ENCODE results near the gene CDT1.

CDT1 gene

DNA sequence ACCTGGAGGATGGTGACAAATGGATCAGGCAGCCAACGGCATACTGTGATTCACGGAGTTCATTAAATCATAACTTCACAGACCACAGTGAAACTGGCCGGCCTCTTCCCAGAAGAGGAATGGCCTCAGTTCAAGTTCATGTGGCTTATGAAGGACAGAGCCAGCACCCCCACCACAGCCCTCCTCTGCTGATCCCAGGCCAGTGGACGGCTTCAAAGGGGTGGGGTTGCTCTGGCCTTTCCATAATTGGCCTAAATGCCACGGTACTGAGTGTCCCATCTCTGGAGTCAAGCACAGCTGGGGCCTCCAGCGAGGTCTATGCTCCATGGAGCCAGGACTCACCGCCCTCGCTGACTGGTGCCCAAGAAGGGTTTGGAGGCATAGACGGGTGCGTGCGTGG lies 31.8 kb downstream of the CDT1 start:
- DNase-seq, result no peak

DNA sequence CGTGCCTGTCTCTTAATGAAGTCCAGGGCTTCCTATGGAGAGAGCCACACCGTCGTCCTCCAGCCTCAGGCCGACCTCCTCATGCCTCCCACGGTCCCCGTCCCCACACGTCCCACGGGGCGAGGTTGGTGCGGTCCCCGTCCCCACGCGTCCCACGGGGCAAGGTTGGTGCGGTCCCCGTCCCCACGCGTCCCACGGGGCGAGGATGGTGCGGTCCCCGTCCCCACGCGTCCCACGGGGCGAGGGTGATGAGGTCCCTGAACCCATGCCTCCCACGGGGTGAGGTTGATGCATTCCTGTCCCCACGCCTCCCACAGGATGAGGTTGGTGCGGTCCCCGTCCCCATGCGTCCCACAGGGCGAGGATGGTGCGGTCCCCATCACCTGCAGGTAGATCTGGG lies 32.2 kb downstream of the CDT1 start:
- no peak for DNase-seq

DNA sequence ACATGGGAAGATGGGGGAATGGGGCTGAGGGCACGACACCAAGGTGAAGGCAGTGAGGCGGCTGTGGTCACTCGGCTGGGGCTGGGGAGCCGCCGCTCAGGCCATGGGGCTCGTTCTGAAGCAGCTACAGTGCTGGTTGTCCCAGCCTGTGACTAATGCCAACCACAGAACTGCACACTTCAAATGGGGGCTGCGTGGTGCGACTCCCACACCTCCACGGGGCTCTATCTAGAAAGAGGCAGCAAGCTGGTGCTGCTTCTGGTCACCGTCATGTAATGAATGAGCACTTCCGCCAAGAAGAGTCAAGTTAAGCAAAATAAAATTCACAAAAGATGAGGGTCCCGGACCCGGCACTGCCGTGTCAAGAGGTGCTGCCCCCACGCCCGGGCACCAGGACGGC lies 33.2 kb downstream of the CDT1 start:
- no peak for DNase-seq

DNA sequence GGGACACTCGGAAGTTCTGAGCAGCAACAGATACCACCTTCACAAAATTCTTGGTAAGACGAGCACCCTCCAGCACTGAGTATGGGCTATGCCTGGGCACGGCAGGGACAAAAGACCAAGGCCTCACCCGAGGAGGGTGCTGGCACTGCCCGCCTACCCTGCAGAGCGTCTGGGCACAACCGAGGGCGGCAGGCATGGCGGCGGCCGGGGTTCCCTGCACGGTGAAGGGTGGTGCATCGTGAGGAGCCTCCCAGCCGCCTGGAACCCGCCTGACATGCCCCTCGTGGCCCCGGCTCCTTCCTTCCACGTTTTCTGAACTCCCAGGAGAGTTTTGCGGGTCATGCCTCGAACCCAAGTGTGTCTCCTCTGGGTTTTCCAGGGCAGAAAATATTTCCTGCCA lies 34.2 kb downstream of the CDT1 start:
- no peak for DNase-seq

DNA sequence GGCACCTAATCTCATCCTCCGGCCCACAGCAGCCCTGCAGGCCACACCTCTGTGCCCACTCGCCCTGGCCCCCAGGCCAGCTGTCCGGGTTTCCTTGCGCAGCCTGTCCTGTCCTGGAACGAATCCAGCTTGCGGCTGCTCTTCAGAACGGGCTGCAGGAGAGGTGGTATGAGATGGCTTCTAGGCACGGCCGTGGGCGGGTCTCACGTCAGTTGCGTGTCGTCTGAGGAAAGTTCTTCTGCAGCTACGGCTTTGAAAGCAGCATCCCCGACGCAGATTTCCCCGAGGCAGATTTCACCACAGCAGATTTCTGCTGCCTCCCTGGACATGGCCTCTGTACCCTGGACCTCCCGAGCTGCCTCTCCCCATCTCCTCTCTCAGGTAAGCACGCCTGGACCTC lies 35.0 kb downstream of the CDT1 start:
- DNase-seq, result no peak

DNA sequence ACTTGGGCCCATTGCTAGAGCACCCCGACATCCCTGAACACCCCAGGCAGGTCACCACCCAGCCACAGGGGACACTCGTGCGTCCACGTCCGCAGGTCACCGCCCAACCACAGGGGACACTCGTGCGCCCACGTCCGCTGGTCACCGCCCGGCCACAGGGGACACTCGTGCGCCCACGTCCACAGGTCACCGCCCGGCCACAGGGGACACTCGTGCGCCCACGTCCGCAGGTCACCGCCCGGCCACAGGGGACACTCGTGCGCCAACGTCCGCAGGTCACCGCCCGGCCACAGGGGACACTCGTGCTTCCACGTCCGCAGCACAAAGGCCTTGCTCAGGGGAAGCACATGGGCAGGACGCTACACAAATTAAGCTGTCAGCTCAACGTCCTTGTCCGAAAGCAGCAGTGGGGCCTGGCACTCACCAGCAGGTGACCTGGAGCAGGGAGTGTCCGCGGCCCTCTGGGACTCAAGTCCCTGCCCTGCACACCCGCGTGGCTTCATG lies 35.5 kb downstream of the CDT1 start:
- DNase-seq, result no peak

DNA sequence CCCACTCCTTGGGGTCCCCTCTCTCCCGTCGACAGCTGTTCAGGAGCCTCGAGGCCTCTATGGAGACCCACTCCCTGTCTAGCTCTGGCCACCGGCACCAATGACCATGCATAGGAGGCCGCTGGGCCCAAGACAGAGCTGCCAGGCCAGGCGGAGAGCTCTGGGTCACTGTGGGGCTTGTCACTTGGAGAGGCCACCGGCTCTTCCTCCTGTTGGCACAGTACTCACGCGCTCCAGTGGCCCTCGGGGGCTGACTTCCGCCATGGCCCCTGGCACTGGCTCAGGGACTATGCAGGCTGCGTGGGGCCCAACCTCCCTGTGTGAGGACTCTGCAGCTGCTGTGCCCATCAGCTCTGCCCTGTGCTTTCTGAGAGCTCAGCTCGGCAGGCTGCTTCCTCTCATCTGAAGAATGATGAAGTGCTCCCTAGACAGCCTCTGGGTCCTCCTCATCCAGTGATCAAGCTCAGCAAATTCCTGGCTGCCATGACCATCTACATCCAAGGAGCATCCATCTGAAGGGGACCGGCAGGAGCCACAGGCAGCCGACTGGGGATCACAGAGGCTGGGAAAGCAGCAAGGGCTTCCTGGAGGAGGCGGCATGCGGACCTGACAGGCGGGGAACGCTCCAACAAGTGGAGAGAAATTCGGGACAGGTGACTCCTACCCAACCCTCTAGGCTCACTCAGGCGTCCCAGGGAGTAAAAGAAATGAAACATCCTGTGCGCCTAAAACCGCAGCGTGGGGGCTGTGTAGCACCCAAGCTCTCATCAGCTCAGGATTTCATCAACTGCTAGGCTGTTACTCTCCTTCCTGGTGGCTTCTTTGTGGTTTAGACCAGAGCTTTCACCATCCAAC lies 36.4 kb downstream of the CDT1 start:
- DNase-seq, result no peak

DNA sequence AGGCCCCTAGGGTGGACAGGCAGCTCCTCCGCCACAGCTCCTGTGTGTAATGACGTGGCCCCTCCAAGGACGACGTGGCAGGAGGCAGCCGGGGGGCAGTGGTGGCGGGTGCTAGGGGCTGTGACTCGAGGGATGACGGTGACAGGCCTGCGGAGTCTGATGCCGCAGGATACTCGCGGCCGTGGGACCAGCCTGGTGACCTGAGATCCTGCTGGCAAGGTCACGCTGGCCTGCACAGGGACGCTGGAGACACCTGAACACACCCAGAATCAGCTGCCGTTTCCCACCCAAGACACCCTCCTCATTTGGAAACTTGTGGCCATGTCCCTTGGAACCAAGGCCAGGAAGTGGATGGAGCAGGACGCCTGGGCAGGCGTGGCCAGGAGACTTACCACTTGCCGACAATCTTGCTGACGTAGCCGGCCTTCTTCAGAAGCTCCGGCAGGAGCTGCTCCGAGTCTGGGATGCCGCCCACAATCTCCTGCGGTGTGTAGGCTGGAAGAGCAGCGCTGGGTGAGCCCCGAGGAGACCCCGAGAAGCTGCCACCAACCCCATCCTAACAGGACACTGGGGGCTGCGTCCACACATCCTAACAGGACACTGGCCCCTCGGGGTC lies 37.1 kb downstream of the CDT1 start:
- DNase-seq, result peak in 4 of 58 donors; percentile 6 to 12 (median 9)

DNA sequence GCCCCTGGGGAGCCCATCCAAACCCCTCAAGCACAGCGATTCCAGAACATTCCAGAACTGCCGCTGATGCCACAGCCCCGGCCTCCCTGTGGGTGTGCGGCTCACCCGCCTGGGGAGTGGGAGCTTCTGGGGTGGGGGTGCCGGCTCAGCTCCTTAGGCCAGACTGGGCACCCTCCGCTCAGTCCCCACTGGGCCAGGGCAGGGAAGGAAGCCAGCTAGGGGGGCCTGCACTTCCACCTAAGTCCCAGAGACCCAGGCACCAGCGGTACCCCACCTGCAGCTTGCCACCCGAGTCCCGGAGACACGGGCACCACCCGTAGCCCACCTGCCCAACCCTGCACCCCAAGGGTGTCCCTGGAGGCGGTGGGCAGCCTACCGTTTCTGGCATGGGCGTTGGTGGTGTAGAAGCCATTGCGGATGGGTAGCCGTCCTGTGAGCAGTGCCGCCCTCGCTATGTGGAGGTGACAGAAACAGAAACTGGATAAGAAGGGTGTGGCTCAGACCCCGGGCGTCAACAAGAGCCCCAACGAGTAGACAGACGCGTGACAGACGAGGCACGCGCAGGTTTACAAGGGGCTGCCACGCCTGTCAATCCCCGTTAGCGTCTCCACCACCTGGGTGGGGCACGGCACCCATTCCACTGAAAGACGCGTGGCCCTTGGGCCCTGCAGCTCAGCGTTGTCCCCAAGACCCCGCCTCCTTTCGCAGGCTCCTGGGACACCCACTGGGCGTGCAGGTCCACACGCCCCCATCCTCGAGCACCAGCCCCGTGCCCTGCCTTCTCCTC lies 38.1 kb downstream of the CDT1 start:
- no peak for DNase-seq

DNA sequence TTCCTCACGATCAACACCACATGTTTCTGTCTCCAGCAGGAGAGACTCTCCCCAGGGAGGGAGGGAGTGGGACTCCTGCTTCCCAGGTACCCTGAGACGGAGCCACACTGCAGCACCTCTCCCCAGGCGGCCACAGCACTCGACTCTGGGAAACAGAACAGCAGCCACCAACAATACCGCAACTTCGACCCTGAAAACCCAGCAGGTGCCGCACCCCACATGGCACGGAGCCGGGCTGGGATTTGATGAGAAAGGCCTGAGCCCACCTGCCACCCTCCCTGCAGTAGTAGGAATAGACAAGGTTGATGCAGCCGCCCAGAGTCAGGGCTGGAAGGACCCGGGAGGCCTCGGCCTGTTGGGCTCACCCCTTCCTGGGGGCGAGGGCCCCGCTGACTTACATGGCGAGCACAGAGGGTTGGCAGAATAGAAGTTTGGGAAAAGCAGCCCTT lies 38.7 kb downstream of the CDT1 start:
- DNase-seq, result no peak

DNA sequence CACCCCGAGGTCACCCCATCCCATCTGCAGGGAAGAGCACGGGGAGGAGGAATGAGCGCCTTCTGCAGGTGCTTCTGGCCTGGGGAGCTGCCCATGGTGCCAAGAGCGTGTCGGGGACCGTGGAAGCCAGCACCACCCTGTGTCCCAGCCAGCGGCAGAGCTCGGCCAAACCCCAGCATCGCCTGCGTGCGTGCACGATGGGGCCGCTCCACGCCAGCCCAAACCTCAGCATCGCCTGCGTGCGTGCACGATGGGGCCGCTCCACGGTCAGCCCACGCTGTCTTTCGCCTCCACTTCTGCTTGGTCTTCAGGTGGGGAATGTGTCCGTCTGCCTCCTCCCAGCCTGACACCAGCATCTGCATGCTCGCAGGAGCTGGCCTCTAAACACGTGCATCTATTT lies 39.2 kb downstream of the CDT1 start:
- DNase-seq, result no peak

DNA sequence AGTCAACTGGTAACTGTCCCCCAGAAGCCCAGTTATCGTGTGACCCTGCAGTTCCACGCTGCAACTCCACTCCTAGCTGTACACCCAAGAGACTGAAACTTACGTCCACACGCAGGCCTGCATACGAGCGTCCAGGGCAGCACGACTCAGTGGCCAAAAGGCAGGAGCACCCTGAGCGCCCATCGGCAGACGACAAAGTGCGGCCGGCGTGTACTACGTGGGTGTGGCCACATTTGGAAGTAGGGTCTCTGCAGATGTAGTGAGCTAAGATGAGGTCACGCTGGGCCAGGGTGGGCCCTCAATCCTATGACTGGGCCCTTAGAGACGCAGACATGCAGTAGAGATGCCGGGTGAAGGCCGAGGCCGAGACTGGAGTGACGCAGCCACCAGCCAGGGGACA lies 39.7 kb downstream of the CDT1 start:
- no peak for DNase-seq

DNA sequence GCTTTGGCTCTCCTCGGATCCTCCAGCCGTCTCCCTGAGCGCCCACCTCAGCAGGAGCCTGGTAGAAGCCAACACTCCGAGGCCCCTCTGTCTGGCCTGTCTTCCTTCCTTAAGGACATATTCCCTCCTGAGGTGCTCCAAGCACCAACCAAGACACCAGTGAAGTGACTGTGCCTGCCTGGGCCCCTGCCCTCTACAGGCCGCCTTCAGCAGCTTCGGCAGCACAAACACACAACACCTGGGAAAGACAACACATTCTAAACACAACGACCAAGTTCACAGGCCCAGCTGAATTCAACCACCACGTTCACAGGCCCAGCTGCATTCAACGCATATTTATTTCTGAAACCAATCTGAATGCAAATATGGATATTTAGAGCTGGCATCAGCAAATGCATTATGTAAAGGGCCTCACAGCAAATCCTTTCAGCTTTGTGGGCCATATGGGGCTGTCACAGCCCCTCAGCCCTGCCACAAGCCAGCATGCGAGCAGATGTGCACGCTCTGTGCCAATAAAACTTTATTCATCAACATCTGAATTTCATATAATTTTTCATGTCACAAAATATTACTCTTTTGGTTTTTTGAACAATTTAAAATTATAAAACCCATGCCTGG lies 40.9 kb downstream of the CDT1 start:
- peak in 3 of 58 donors; percentile 5 to 9 (median 5) for DNase-seq

DNA sequence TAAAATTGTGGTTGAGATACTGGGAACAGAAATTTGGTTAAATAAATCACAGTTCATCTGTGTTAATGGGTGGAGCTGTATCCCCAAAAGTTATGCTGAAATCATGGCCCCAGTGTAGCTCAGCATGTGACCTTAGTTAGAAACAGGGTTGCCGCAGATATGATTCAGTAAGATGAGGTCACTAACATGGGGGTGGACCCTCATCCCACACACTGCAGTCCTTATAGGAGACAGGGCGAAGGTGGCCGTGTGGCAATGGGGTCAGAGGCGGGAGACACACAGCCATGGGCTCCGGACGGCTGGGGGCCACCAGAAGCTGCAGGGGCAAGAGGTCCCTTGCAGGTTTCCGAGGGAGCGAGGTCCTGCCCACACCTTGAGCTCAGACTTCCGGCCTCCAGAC lies 42.5 kb downstream of the CDT1 start:
- no peak for DNase-seq

DNA sequence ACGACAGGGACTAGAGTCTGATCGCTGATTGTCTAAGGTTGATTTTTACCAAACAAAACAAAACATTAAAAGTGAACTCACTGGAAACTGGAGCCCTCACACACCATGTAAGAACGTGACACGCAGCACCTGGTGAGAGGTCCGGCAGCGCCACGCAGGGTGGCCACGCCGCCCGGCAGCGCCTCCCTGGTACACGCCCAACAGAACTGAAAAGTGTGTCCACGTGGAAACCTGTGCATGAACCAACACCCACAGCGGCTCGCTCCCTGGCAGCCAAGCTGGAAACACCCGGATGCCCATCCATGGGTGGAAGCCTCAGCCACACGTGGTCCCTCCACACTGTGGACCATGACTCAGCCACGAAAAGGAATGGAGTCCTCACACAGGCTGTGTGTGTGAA lies 44.1 kb downstream of the CDT1 start:
- no peak for DNase-seq

DNA sequence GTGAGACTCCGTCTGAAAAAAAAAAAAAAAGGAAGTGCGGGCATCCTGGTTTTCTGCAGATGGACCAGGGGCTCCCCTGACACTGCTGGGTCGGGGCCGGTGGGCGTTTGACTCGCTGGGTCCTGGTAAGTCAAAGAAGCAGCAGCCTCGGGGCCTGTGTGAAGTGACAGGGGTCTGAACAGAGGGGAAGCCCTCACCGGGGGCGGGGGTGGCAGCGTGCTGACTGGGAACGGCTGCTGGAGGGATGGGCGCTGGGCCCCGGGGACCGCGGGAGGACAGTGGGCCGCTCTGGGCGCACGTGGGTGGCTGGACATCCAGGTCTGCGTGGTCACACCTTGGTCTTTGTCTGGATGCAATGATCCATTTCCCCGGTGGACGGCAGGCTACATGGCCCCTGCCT lies 45.0 kb downstream of the CDT1 start:
- DNase-seq, result no peak

DNA sequence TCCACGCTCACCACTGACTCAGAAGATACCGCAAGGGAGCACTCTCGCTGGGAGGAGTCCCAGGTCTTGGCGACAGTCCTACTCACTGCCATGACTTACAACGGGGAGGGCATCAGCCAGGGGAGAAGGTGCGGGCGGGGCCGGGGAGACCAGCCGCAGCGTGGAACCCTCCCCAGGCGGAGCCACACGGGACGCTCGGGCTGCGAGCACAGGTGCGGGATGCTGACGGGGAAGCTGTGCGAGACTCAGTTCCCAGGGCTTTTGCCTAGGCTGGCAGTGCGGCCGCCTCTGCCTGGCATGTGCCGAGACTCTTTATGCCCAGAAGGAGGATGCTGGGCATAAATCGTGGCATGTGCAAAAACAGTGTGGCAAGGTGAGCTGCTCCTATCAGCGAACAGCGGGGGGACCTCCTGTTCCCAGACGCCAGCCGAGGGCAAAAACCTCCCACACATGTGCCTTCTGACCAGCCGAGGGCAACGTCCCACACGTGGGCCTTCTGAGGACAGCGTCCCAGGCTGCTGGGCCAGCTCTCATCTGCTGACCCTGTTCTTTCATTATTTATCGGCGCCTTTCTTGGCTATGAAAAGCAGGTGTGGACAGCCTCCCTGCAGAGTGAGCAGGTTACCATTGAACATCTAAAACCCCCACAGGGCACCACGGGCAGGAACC lies 47.1 kb downstream of the CDT1 start:
- DNase-seq, result no peak

DNA sequence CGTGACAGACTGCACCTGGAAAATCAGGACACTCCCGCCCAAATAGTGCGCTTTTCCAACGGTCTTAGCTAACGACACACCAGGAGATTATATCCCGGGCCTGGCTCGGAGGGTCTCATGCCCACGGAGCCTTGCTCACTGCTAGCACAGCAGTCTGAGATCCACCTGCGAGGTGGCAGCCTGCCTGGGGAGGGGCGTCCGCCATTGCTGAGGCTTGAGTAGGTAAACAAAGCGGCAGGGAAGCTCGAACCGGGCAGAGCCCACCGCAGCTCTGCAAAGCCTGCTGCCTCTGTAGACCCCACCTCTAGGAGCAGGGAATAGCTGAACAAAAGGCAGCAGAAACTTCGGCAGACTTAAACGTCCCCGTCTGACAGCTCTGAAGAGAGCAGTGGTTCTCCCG lies 48.0 kb downstream of the CDT1 start:
- no peak for DNase-seq

DNA sequence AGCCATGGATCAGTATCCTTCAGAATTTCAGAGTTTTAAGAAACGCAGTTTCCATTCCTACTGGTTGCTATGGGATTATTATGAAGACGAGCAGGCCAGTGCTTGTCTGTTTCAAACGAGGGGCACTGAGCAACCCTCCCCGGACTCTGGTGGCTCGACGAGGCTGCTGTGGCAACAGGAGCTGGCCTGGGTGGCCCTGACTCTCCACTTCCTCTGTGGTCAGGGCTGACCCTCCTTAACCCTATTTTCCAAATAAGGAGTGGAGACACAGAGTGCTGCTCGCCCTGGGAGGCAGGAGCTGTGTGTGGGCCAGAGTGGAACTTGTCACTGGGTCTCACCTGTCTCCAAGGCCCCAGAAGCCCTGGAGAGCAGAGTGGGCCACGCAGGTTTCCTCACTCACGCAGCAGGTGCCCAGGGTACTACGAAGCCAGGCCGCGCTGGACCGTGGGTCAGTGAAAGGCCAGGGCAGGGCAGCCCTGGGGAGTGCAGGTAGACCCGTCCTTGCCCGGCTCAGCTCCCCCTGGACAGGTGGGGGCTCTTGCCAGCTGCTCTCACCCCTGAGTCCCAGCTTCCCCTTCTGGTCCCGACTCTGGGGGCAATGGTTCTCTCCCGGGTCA lies 49.8 kb downstream of the CDT1 start:
- DNase-seq, result peak in 1 of 58 donors; percentile 26

DNA sequence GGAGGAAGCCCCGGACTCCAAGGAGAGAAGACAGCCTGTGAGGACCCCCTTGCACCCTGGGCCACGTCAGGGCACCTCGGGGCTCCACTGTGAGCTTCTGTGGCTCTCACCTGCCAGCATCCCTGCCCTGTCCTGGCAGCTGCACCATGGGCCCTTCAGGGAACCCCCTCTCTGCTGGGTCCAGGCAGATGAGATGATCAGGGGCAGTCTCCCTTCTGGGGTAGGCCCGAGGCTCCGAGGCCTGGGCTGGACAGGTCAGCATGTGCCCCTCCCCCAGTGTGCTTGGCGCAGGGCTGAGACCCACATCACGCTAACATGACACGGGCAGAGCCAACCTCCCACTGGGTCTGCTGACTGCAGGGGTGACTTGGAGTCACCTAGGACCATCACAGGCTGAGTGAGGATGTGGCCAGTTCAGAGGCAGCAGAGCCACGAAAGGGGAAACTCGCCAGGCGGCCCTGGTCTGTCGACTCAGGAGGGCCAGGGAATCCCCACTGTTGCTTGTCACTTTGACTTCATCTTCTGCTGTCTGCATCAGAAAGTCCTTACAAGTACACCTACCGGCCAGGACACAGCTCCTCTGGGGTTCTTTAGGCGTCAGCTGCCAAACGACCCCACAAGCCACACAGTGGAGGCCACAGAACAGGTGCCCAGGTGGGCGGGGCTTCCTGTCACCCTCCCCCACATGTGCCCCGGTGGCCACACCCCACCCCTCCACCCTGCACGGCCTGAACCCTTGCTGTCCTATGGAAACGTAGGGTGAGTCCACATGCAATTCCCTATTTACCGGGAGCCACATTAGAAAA lies 50.9 kb downstream of the CDT1 start:
- no peak for DNase-seq

Measured in anterior cingulate cortex (tissue), 58 donors.